PC-9 (cell line): ENCODE results near the gene ARHGAP22.

ENCODE experiments used
- CTCF ChIP-seq: fragments of 200-600 bp; sonication (generic); conservative IDR thresholded peaks from 2 replicates; pipeline ENCODE4 v1.6.1; 2017; ENCODE audit warnings: mixed run types, antibody characterized with exemption, mild to moderate bottlenecking, moderate library complexity
- EZH2 ChIP-seq: fragments of 200-600 bp; sonication (generic); IDR thresholded peaks from 2 replicates; pipeline ENCODE4 v1.8.0; 2017; ENCODE audit warnings: antibody characterized with exemption, low read depth

DNA sequence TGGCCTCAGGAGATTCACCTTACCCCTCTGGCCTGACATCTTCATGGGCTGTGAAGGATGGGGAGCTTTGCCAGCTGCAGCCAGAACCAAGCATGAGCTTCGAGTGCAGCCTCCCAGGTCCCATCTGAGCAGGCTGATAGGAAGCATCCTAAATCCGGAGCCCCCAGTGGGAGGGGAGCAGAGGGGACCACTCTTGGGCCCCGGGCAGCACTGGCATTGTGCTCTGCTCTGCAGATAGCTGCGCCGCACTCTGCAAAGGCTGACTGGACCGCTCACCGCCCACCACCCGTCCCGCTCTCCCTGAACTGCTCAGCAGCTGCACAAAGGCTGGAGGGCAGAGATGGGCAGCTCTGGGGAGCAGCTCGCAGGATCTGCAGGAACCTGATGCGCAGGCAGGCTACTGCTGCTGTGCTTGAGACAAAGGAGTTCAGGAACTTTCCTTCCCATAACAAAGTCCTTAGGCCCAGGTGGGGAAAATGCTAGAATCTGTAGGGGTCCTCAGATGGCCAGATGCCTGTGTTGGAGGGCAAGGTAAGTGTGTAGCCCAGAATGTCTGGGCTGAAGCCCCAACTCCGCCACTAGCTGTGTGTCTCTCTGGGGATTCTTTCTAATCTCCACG lies 51.8 kb downstream of the ARHGAP22 start:
- TF ChIP-seq EZH2 (no peak), CTCF (no peak)
